ENCODE results near the gene ZNF138. TPM values are rescaled to one million over a fixed set of nuclear protein-coding genes. Genes with fewer than 3 reads are reported as not detected.

ZNF138 gene
- total RNA-seq: 1 to 10 TPM; 7.4 to 8.6 (median 8.5) TPM
- long read RNA-seq, donor 1, partial matches to known transcripts: 0 of 5 reads
- long read RNA-seq, donor 1, other reads (novel, unspliced or antisense): 3 of 5 reads
- long read RNA-seq, donor 2, partial matches to known transcripts: 0 of 2 reads
- long read RNA-seq, donor 2, other reads (novel, unspliced or antisense): 1 of 2 reads

DNA sequence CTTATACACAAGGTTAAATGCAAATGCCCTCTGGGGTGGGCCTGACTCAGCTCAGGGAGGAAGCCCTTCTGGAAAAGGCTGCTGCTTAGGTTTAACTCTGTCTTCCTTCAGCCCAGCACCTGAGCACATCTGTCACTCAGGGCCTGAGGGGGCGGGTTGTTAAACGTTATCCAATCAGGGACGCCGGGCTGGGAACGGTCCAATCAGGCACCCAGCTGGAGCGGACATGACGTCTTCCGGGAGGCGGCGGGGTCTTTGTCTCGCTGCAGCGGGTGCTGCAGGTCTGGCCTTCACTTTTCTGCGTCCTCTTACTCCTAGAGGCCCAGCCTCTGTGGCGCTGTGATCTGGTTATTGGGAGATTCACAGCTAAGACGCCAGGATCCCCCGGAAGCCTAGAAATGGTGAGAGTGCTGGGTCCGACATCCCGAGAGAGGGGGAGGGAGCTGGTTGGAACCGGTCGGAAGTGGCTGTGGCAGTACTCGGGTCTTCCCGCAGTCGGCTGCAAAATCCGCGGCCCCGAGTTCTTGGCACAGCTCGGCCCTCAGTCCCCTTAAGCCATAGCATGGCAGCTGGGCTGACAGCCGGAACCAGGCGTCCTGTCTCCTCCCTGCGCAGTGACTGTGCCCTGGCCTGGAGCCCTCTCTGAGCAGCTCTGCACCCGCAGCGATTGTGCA is at the start of gene ZNF138:
Gene ZNF138, plus strand, starts transcription at position 258 of the 674 bp plus-strand sequence. Its CDS starts 141 bp downstream, at position 399.
- no peaks in the 10 kb centered on the region for H3K36me3 ChIP-seq (ENCODE audit: low read depth)
- H3K9me3 ChIP-seq: no peaks in the 10 kb centered on the region
- intact Hi-C loops (cut with DNase I, micrococcal nuclease): no loop called here
- peak within 1 kb of the TSS; percentile 38 for H3K4me3 ChIP-seq
- ATAC-seq (peak; percentile 100), DNase-seq (peak; percentile 95 to 98 (median 96))
- no peaks in the 10 kb centered on the region for H3K4me1 ChIP-seq (ENCODE audit: low read depth)
- no peak for TF ChIP-seq CTCF (IDR thresholded peaks at IDR 0.05)

DNA sequence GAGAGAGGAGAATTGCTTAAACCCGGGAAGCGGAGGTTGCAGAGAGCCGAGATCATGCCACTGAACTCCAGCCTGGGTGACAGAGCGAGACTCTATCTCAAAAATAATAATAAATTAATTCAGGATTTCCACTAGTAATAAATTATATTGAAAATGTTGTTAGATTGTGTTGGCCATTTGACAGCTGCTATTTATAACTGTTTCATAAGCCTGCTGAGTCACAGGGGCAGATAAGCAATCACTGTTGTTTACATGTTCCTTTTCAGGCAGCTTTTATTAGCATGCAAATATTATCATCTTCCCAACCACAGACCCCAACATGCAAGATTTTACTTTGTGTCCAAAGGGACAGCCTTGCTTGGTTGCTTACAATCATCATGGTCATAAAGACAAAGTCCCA is 49.5 kb upstream of the ZNF138 start:
- ATAC-seq (no peak), DNase-seq (no peak)
- no peaks in the 10 kb centered on the region for H3K36me3 ChIP-seq (ENCODE audit: low read depth)
- TF ChIP-seq CTCF (IDR thresholded peaks at IDR 0.05): no peak
- no peak overlapping the region for H3K4me3 ChIP-seq
- peaks cover 38% of the 10 kb centered on the region for H3K9me3 ChIP-seq
- H3K4me1 ChIP-seq (ENCODE audit: low read depth): no peaks in the 10 kb centered on the region
- intact Hi-C loops (cut with DNase I, micrococcal nuclease): no loop called here

DNA sequence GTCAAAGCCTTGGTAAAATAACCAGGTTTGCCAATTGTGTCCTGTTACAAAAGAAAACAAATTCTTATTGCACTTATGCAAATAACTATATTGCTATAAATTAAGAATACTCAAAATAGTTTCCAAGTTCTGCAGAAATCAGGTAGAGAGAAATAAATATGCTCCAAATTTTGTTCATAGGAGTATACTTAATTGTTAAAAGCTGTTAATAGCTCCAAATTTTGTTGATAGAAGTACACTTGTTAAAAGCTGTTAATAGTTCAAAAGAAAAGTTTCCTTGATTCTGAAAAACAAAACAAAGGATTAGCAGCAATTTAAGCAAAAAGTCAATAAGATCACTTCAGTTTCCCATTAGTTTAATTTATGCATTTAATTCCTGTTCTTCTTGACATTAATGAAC is 46.4 kb upstream of the ZNF138 start:
- ATAC-seq: no peak
- DNase-seq: no peak
- Histone ChIP-seq H3K9me3 (peaks cover 26% of the 10 kb centered on the region), H3K36me3 (ENCODE audit: low read depth) (no peaks in the 10 kb centered on the region), H3K4me3 (no peak overlapping the region), H3K4me1 (ENCODE audit: low read depth) (no peaks in the 10 kb centered on the region)
- no peak for TF ChIP-seq CTCF (IDR thresholded peaks at IDR 0.05)
- intact Hi-C loops (cut with DNase I, micrococcal nuclease): no loop called here

DNA sequence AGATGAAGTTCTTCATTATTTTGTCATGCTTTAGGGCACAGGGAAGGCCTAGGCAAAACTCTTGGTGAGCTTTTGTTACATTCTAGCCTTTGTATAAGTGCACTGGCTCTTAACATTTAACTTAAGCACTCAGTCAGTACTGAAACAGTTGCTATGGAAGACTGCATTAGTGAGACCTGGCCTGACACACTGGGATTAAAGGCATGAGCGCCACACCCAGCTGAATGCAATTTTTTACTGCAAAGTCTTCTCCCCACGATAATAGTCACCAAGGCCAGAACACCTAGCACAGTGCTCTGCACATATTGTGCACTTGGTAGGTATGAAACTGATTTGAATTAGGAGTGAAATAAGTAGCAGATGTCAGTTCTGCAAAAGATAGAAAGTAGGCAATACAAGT is 41.2 kb upstream of the ZNF138 start:
- DNase-seq (no peak), ATAC-seq (no peak)
- intact Hi-C loops (cut with DNase I, micrococcal nuclease): no loop called here
- Histone ChIP-seq H3K4me3 (no peak overlapping the region), H3K9me3 (peaks cover 7% of the 10 kb centered on the region), H3K36me3 (ENCODE audit: low read depth) (no peaks in the 10 kb centered on the region), H3K4me1 (ENCODE audit: low read depth) (no peaks in the 10 kb centered on the region)
- TF ChIP-seq CTCF (IDR thresholded peaks at IDR 0.05): no peak

- no peak overlapping the region for H3K4me3 ChIP-seq
- no peaks in the 10 kb centered on the region for H3K4me1 ChIP-seq (ENCODE audit: low read depth)
- ATAC-seq (no peak), DNase-seq (no peak)
- H3K36me3 ChIP-seq (ENCODE audit: low read depth): no peaks in the 10 kb centered on the region
- intact Hi-C loops (cut with DNase I, micrococcal nuclease): no loop called here
- no peak for TF ChIP-seq CTCF (IDR thresholded peaks at IDR 0.05)
- no peaks in the 10 kb centered on the region for H3K9me3 ChIP-seq
Measured at GRCh38 chr7:64755865-64756264, 38.4 kb upstream of the ZNF138 start.

Data from mucosa of descending colon (tissue), 3 donors.